ENCODE results near the gene ANLN. TPM values are rescaled to one million over a fixed set of nuclear protein-coding genes. Genes with fewer than 3 reads are reported as not detected.

Gene ANLN
- total RNA-seq, 2 donors from 2014 or later = 31.1 to 67.0 TPM

DNA sequence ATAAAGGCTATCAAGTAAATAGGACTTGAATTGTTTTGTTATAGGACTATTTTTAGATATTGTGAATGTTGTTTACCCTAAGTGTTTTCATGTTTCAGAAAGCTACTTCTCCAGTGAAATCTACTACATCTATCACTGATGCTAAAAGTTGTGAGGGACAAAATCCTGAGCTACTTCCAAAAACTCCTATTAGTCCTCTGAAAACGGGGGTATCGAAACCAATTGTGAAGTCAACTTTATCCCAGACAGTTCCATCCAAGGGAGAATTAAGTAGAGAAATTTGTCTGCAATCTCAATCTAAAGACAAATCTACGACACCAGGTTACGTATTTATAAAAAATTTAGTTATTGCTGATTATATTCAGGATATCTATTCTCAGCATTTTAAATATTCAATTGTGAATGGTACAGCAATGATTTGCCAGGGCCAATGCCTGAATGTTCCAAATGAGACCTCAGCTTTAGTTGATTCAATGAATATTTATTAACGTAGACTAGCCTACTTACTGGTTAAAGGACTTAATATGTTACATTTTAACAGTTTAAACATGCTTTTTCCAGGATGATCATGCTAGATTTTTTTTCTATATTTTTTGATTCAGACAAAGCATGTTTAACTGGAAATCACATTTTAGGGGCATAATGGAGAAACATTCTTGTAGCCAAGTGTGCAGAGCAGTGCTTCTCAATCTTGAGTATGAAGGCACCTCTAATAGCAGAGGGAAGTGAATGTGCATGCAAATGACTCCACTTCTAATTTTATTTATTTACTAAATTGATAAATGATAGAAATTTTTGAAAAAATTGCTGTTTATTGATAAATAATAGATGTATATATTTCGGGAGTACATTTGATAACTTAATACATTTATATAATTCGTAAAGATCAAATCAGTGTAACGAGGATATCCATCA lies 18.2 kb downstream of the ANLN start:
- no peaks in the 10 kb centered on the region for H3K36me3 Mint-ChIP-seq
- no peak overlapping the region for H3K27ac Mint-ChIP-seq
- no peaks in the 10 kb centered on the region for H3K9me3 Mint-ChIP-seq
- H3K4me1 Mint-ChIP-seq (ENCODE audit: low read depth in 2 of 2) = peaks cover 0 to 12% of the 10 kb centered on the region in 2 donors
- no peaks in the 10 kb centered on the region for H3K27me3 Mint-ChIP-seq
- ATAC-seq = no peak
- no peak overlapping the region for H3K4me3 Mint-ChIP-seq
- no peak for DNase-seq (ENCODE audit: low spot score)

DNA sequence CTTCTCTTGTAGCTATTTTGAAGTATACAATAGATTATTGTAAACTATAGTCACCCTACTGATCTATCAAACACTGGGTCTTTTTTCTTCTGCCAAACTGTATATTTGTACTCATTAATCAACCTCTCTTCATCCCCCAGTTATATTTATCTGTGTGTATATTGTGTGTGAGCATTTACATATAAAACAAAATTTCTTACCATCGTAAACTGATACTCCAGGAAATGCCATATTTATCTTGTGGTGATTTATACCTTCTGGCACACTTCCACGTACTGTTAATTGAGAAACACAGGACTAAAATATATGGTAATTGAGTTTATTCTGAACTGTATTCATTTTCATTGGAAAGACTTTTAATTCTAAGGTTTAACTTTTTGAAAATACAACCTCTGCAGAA lies 18.9 kb downstream of the ANLN start:
- no peaks in the 10 kb centered on the region for H3K9me3 Mint-ChIP-seq
- ATAC-seq (no peak), DNase-seq (ENCODE audit: low spot score) (no peak)
- no peak overlapping the region for H3K27ac Mint-ChIP-seq
- H3K27me3 Mint-ChIP-seq = no peaks in the 10 kb centered on the region
- no peak overlapping the region for H3K4me3 Mint-ChIP-seq
- peaks cover 0 to 12% of the 10 kb centered on the region in 2 donors for H3K4me1 Mint-ChIP-seq (ENCODE audit: low read depth in 2 of 2)
- no peaks in the 10 kb centered on the region for H3K36me3 Mint-ChIP-seq

- H3K4me1 Mint-ChIP-seq (ENCODE audit: low read depth in 2 of 2) = peaks cover 0 to 10% of the 10 kb centered on the region in 2 donors
- H3K9me3 Mint-ChIP-seq = no peaks in the 10 kb centered on the region
- ATAC-seq (no peak), DNase-seq (ENCODE audit: low spot score) (no peak)
- no peak overlapping the region for H3K27ac Mint-ChIP-seq
- no peaks in the 10 kb centered on the region for H3K27me3 Mint-ChIP-seq
- H3K36me3 Mint-ChIP-seq = no peaks in the 10 kb centered on the region
- H3K4me3 Mint-ChIP-seq = no peak overlapping the region
Measured at GRCh38 chr7:36409180-36409579, 19.5 kb downstream of the ANLN start.

DNA sequence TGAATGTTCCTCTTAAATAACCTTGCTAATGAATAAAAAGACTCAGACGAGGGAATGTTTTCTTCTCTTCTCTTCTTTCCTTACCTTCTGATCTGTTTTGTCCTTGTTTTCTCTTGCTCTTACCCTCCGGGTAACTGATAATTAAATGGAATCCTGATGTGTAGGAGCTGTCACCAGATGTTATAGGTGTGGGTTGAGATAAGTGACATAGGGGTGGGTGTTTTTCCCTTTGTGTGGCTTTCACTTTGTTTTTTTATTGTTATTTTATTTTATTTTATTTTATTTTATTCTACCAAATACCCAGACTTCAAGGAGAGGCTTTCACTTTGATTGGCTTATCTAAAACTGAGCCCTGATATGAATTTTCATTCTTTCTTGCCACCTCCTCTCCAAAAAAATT lies 25.5 kb downstream of the ANLN start:
- no peaks in the 10 kb centered on the region for H3K27me3 Mint-ChIP-seq
- no peak for ATAC-seq
- no peak for DNase-seq (ENCODE audit: low spot score)
- H3K4me3 Mint-ChIP-seq = no peak overlapping the region
- H3K36me3 Mint-ChIP-seq = no peaks in the 10 kb centered on the region
- H3K4me1 Mint-ChIP-seq (ENCODE audit: low read depth in 2 of 2) = no peaks in the 10 kb centered on the region
- H3K9me3 Mint-ChIP-seq = no peaks in the 10 kb centered on the region
- H3K27ac Mint-ChIP-seq = no peak overlapping the region

DNA sequence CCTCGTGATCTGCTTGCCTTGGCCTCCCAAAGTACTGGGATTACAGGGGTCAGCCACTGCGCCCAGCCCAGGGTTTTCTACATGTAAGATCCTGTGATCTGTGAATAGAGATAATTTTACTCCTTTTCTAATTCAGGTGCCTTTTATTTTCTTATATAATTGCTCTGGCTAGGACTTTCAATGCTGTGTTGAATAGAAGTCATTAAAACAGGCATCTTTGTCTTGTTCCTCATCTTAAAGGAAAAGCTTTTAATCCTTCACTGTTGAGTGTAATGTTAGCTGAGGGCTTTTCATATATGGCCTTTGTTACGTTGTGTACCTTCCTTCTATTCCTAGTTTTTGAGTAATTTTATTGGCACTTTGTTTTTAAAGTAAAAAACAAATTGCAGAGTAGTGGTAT lies 26.6 kb downstream of the ANLN start:
- Mint-ChIP-seq H3K27me3 (no peaks in the 10 kb centered on the region), H3K4me3 (no peak overlapping the region), H3K9me3 (no peaks in the 10 kb centered on the region), H3K27ac (no peak overlapping the region), H3K4me1 (ENCODE audit: low read depth in 2 of 2) (no peaks in the 10 kb centered on the region), H3K36me3 (no peaks in the 10 kb centered on the region)
- ATAC-seq = no peak
- no peak for DNase-seq (ENCODE audit: low spot score)

GRCh38 chr7:36420307-36420706 lies 30.6 kb downstream of the ANLN start:
- no peak for ATAC-seq
- DNase-seq (ENCODE audit: low spot score) = no peak
- peaks cover 6% of the 10 kb centered on the region for H3K36me3 Mint-ChIP-seq

DNA sequence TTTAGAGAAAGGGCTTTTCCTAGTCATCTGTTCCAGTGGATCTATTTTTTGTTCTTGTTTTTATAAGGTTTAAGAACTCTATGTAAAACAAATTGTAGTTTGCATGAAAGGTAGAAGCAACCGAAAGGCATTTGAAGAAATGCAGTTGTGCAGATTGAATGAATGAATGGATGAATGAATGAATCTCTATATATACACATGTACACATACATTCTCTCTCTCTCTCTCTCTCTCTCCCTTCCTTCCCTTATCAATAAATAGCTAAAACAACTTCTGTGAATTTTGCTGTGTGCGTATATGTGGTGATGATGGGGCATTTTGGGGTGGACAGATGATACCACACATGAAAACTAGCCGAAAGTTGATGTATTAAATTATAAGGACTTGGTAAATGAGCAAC lies 32.4 kb downstream of the ANLN start:
- ATAC-seq (no peak), DNase-seq (ENCODE audit: low spot score) (no peak)
- peaks cover 6% of the 10 kb centered on the region for H3K36me3 Mint-ChIP-seq
- H3K4me1 Mint-ChIP-seq (ENCODE audit: low read depth in 2 of 2) = no peaks in the 10 kb centered on the region
- H3K9me3 Mint-ChIP-seq = no peaks in the 10 kb centered on the region
- H3K27ac Mint-ChIP-seq = no peak overlapping the region
- no peak overlapping the region for H3K4me3 Mint-ChIP-seq
- H3K27me3 Mint-ChIP-seq = no peaks in the 10 kb centered on the region

More at GRCh38 chr7:36420307-36420706, 30.6 kb downstream of the ANLN start:
- no peaks in the 10 kb centered on the region for H3K4me1 Mint-ChIP-seq (ENCODE audit: low read depth in 2 of 2)
- H3K27me3 Mint-ChIP-seq = no peaks in the 10 kb centered on the region
- no peak overlapping the region for H3K27ac Mint-ChIP-seq
- H3K9me3 Mint-ChIP-seq = no peaks in the 10 kb centered on the region
- no peak overlapping the region for H3K4me3 Mint-ChIP-seq

GRCh38 chr7:36423633-36424032 lies 34.0 kb downstream of the ANLN start:
- peaks cover 6% of the 10 kb centered on the region for H3K36me3 Mint-ChIP-seq
- H3K27ac Mint-ChIP-seq = no peak overlapping the region
- H3K4me3 Mint-ChIP-seq = no peak overlapping the region
- no peaks in the 10 kb centered on the region for H3K9me3 Mint-ChIP-seq
- no peak for DNase-seq (ENCODE audit: low spot score)
- no peak for ATAC-seq
- H3K4me1 Mint-ChIP-seq (ENCODE audit: low read depth in 2 of 2) = no peaks in the 10 kb centered on the region
- no peaks in the 10 kb centered on the region for H3K27me3 Mint-ChIP-seq

DNA sequence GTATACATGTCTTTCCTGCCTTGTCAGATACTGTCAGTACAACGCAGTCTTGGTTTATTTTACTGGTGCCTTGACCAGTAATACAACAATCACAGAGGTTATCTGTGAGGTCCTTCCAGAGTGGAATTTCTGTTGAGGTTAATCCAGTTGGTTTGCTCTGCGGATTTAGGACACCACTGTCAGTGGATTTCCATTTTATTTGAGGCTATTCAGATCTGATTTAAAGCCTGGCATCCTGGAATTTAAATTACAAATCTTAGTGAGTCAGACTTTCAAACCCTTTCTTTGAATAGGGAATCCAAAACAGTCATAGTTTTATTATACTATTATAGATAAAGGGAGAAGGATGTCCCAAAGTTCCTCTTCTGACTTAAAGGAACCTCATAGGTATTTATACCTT lies 40.5 kb downstream of the ANLN start:
- Mint-ChIP-seq H3K27me3 (no peaks in the 10 kb centered on the region), H3K4me1 (ENCODE audit: low read depth in 2 of 2) (no peaks in the 10 kb centered on the region), H3K36me3 (peaks cover 7% of the 10 kb centered on the region), H3K9me3 (no peaks in the 10 kb centered on the region), H3K27ac (no peak overlapping the region), H3K4me3 (no peak overlapping the region)
- ATAC-seq (no peak), DNase-seq (ENCODE audit: low spot score) (no peak)

DNA sequence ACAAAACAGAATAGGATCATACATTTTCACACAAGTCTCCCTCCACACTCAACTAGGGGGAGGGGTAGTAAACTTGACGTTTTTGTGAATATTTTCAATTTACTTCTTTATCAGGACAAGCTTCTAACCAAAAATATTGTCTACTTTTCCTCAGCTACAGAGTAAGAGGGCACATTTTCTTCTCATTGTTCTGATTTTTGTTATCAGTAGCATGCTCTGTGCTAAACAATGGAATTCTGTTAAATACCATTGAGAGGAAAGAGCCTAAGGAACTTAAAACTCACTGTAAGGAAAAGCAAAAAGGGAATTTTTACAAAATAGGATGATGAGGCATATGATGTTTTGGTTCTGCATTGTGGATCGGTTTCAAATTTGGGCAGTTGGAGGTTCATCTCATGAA lies 41.2 kb downstream of the ANLN start:
- no peaks in the 10 kb centered on the region for H3K9me3 Mint-ChIP-seq
- H3K4me1 Mint-ChIP-seq (ENCODE audit: low read depth in 2 of 2) = no peaks in the 10 kb centered on the region
- ATAC-seq = no peak
- H3K27ac Mint-ChIP-seq = no peak overlapping the region
- H3K36me3 Mint-ChIP-seq = peaks cover 7% of the 10 kb centered on the region
- H3K27me3 Mint-ChIP-seq = no peaks in the 10 kb centered on the region
- DNase-seq (ENCODE audit: low spot score) = no peak
- H3K4me3 Mint-ChIP-seq = no peak overlapping the region

- no peak for ATAC-seq
- DNase-seq (ENCODE audit: low spot score) = no peak
- Mint-ChIP-seq H3K27ac (no peak overlapping the region), H3K27me3 (no peaks in the 10 kb centered on the region), H3K36me3 (no peaks in the 10 kb centered on the region), H3K4me1 (ENCODE audit: low read depth in 2 of 2) (no peaks in the 10 kb centered on the region), H3K9me3 (no peaks in the 10 kb centered on the region), H3K4me3 (no peak overlapping the region)
Measured at GRCh38 chr7:36438211-36438610, 48.5 kb downstream of the ANLN start.

DNA sequence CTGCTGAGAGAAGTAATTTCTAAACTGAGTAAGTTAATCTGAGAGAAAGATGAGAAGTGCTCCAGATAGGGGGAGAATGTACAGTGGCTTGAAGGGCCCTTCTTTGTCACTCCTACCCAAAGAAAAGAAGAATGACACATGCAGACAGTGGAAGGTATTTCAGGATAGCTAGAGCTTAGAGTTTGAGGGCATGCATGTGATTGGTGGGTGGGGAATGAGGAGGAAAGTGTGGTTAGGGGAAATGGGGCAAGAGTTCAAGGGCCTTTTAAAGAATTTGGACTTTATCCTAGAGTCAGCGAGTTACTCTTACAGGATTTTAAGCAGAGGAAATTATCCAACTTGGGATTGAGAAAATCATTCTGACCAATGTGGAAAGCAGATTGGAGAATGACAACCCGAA lies 50.0 kb downstream of the ANLN start:
- Mint-ChIP-seq H3K27me3 (no peaks in the 10 kb centered on the region), H3K36me3 (no peaks in the 10 kb centered on the region), H3K27ac (no peak overlapping the region), H3K4me1 (ENCODE audit: low read depth in 2 of 2) (no peaks in the 10 kb centered on the region), H3K4me3 (no peak overlapping the region), H3K9me3 (no peaks in the 10 kb centered on the region)
- no peak for DNase-seq (ENCODE audit: low spot score)
- no peak for ATAC-seq

- no peak for DNase-seq (ENCODE audit: low spot score)
- Mint-ChIP-seq H3K4me1 (ENCODE audit: low read depth in 2 of 2) (no peaks in the 10 kb centered on the region), H3K36me3 (no peaks in the 10 kb centered on the region), H3K9me3 (no peaks in the 10 kb centered on the region), H3K27me3 (no peaks in the 10 kb centered on the region), H3K27ac (no peak overlapping the region), H3K4me3 (no peak overlapping the region)
- no peak for ATAC-seq
Measured at GRCh38 chr7:36440880-36441279, 51.2 kb downstream of the ANLN start.

DNA sequence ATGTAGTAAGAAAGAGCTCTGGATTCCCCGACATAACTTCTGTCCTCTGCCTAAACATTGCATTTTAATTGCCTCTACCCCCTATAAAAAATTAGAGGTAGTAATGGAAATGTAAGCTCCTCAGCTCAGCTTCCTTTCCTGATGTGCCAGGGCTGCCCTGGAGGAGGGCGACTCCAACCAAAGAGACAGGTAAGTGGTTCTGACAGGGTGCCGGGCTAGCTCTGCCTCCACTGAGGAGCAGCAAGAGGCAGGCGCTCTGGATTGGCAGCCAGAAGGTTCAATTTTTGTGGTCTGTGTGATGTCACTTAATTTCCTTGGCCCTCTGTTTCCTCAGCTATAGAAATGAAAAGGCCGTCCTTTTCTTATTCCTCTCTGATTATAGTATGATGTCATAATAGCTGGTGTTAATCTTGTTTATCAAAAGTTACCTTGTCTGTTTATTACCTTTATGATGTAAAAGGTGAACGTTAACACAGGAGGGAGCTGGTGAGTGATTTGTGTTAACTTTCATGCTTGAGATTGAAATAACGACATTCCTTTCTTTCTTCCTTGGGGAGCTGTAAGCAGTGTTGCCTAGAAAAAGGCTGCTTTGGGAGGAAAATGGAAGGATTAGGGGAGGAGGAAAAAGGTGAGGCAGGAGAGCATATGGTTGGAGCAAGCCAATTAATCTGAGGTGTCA lies 51.8 kb downstream of the ANLN start:
- no peaks in the 10 kb centered on the region for H3K4me1 Mint-ChIP-seq (ENCODE audit: low read depth in 2 of 2)
- no peak overlapping the region for H3K27ac Mint-ChIP-seq
- no peaks in the 10 kb centered on the region for H3K36me3 Mint-ChIP-seq
- no peaks in the 10 kb centered on the region for H3K9me3 Mint-ChIP-seq
- H3K4me3 Mint-ChIP-seq = no peak overlapping the region
- H3K27me3 Mint-ChIP-seq = no peaks in the 10 kb centered on the region
- ATAC-seq (no peak), DNase-seq (ENCODE audit: low spot score) (no peak)
